GM18507 (cell line): ENCODE results near the gene TRMT5.

Experiments
- DNase-seq: peaks from one replicate; pipeline ENCODE4 v3.0.0; 2011; ENCODE audit warnings: low read depth; ENCODE audit not compliant: insufficient read length; ENCODE audit errors: extremely low spot score
- FAIRE-seq: peaks from 2 replicates; lab custom pipeline; 2011; peaks lifted over from hg19 to GRCh38; lab: Jason Lieb, UNC

The TRMT5 gene

GRCh38 chr14:60968099-60968498, 12.8 kb downstream of the TRMT5 start:
- FAIRE-seq (no peak), DNase-seq (no peak)

DNA sequence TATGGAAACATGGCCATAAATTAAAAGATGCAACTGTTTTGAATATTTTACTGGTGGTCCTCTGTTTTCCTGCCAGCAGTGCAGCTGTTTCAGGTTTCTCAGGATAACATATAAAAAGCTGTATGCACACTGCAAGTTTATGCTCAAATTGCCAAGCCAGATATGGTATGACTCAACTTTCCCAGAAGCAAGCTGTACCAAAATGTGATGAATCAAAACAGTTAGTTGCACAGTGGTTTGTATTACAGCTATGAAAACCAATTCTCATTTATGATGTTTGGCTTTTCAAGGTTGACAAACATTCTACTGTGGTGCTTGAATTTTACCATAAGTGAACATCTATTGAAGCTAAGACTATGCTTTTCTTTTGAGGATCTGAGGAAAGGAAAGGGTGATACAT, 15.5 kb downstream of the TRMT5 start:
- FAIRE-seq (no peak), DNase-seq (no peak)

- DNase-seq, result no peak
- FAIRE-seq, result no peak
These were observed 16.0 kb downstream of the TRMT5 start for GRCh38 chr14:60964904-60965303.

- no peak for DNase-seq
- no peak for FAIRE-seq
These were observed 17.1 kb downstream of the TRMT5 start for GRCh38 chr14:60963761-60964160.

GRCh38 chr14:60958146-60958545, 22.7 kb downstream of the TRMT5 start:
- no peak for FAIRE-seq
- DNase-seq, result no peak

- DNase-seq, result no peak
- FAIRE-seq, result no peak
These were observed 24.2 kb downstream of the TRMT5 start for GRCh38 chr14:60956632-60957031.

DNA sequence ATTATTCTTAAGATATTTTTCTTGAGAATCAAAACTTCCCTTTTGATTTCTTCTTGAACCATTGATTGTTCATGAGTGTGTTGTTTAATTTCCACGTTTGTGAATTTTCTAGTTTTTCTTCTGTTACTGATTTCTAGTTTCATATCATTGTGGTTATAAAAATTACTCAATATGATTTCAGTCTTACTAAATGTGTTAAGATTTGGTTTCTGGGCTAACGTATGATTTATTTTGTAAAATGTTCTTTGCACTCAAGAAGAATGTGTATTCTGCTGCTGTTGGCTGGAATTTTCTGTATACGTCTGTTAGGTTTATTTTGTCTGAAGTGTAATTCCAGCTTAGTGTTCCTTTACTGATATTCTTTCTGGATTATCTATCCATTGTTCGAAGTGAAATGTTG, 24.7 kb downstream of the TRMT5 start:
- no peak for DNase-seq
- peak; percentile 33 for FAIRE-seq

DNA sequence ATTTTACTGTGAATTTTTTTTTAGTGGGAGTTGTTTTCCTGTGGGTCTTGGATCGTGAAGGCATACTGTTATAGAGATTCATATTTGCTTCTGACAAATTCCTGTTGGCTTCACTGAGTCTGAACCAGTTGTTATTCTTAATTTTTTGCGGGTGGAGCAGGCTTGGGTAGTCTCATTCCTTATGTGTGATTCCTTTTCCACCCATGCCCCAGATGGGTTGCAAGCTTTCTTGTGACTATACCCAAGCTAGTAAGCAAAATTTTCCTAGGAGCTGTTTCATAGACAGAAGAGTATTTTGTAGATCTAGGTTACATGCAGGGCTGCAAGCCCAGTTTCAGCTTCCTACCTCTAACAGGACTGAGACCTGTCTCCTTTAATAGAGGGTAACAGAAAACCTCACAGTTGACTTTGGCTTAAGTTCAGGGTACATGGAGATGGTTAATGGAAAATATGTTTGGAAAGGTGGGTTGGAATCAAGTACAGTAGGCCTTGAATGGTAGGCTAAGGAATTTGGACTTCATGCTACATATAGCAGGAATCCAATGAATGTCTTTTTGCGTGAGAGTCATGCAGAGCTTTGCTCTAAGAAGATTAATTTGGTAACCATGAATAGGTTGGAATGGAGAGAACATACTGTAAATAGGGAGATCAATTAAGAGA, 29.0 kb downstream of the TRMT5 start:
- no peak for DNase-seq
- no peak for FAIRE-seq

DNA sequence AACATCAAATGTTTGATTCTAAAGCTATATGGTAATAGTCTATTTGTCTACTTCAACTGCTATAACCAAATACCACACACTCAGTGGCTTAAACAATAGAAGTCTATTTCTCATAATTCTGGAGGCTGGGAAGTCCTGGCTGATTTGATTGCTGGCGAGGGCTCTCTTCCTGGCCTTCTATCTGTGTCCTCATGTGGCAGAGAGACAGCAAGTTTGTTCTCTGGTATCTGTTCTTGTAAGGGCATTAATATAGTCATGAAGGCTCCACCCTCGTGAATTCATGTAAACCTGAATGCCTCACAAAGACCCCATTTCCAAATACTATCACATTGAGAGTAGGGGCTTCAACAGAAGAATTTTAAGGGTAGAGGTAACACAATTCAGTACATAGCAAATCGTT, 34.1 kb downstream of the TRMT5 start:
- DNase-seq (no peak), FAIRE-seq (no peak)

DNA sequence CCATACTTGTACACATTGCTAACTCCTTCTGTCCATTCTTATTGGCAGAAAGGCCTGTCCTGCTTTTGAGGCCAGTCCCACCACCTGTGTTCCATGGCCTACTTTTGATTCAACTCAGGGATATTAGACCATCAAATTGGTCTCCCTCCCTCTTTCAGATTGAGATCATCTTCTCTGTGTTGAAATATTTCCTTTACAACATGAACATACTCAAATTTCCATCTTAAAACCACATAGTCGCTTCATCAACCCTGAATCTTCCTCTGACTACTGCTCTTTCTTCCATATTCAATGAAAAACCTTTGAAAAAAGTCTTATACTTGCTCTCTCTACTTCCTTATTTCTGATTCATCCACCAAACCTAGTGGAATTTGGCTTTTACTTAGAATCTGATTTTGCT, 34.9 kb downstream of the TRMT5 start:
- FAIRE-seq (no peak), DNase-seq (no peak)

GRCh38 chr14:60944204-60944603, 36.7 kb downstream of the TRMT5 start:
- FAIRE-seq (no peak), DNase-seq (no peak)

GRCh38 chr14:60943637-60944032, 37.2 kb downstream of the TRMT5 start:
- FAIRE-seq (no peak), DNase-seq (no peak)

- FAIRE-seq (no peak), DNase-seq (no peak)
These were observed 45.6 kb downstream of the TRMT5 start for GRCh38 chr14:60935319-60935718.

DNA sequence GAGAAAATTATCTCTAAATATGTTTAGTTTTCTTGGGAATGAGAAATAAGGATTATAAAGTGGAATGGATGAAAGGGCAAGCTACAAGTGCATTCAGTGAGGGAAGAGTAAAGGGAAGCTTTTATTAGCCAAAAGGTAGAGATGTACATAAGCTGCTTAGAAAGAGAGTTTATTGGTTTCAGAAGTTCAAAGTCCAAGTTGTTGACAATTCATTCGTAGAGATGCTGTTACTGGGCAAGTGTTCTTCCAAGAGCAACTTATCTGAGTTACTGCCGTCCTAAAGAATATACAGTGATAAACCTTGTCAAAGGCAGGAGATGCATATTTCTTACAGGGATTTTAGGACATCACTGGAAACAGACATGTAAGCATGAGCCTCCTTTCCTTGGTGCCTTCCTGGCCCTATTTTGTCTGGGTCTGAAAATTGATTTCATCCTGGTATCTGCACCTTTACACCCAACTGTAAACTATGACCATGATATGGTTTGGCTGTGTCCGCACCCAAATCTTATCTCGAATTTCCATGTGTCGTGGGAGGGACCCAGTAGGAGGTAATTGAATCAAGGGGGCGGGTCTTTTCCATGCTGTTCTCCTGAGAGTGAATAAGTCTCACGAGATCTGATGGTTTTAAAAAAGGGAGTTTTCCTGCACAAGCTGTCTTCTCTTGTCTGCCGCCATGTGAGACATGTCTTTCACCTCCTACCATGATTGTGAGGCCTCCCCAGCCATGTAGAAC, 46.8 kb downstream of the TRMT5 start:
- DNase-seq (no peak), FAIRE-seq (no peak)

- DNase-seq, result no peak
- FAIRE-seq, result no peak
These were observed 49.7 kb downstream of the TRMT5 start for GRCh38 chr14:60931218-60931617.

GRCh38 chr14:60926002-60926401, 54.9 kb downstream of the TRMT5 start:
- DNase-seq (no peak), FAIRE-seq (peak; percentile 50)

DNA sequence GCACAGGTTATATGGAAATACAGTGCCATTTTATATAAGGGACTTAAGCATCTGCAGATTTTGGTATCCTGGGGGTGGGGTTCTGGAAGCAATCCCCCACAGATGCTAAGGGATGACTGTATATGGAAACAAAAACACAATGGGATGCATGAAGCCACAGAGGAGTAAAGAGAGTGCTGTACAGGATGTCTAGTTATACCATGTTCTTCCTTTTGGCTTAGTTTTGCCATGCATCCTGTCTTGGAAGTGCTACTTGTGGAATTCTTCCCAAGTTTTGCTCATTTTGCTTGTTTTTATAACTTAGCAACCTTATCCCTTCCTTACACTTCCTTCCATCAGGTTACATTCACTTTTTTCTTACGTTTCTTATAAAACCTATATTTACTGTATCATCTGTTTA, 55.6 kb downstream of the TRMT5 start:
- DNase-seq (no peak), FAIRE-seq (no peak)

DNA sequence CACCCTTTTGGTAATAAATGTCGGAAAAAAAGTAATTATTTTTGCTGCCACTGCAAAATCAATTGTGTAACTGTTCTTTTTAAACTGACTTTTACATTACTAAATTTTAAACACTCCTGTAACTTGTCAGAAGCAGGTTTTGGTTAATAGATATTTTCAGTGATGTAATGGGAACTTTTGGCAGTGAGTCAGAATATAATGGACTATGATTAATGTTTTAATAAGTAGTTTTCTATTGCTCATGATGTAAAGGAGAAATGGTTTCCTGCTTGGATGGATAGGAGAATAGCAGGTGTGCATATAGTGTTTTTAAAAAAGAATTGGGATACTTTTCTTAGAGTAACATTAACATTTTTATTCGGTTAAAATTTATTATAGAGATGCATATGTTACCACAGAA, 58.8 kb downstream of the TRMT5 start:
- FAIRE-seq, result no peak
- no peak for DNase-seq
